GM12801 (cell line): Measurements from ENCODE around the gene STAC3.

Experiments
- TF ChIP-seq, protein P1 (sequence below): IDR thresholded peaks from one replicate; pipeline ENCODE4 v1.5.1; 2011; ENCODE audit warnings: control low read depth; ENCODE audit not compliant: insufficient read length; ENCODE audit errors: extremely low read depth

The STAC3 gene

DNA sequence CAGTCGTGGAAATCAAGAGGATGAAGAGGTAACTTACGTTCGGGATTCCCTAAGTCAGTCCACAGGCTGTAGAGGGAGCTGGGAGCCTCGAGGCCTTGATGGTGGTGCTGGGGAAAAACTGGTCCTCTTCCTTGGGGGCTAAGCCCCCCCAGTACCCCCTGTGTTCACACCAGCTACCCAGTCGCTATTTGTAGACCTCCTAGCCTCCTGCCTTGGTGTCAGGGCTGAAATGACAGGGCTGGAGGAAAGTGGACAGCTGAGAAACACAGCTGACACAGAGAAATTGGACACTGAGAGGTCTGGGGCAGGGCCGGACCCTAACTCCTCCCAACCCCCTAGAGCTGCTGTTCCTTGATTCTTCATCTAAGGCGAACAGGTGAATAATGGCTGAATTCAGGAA is at the start of gene STAC3:
STAC3 (minus strand) TSS at position 232 of the 400 bp plus-strand sequence. CDS start 1,551 bp downstream, outside the sequence.
- TF ChIP-seq, protein P1, sequence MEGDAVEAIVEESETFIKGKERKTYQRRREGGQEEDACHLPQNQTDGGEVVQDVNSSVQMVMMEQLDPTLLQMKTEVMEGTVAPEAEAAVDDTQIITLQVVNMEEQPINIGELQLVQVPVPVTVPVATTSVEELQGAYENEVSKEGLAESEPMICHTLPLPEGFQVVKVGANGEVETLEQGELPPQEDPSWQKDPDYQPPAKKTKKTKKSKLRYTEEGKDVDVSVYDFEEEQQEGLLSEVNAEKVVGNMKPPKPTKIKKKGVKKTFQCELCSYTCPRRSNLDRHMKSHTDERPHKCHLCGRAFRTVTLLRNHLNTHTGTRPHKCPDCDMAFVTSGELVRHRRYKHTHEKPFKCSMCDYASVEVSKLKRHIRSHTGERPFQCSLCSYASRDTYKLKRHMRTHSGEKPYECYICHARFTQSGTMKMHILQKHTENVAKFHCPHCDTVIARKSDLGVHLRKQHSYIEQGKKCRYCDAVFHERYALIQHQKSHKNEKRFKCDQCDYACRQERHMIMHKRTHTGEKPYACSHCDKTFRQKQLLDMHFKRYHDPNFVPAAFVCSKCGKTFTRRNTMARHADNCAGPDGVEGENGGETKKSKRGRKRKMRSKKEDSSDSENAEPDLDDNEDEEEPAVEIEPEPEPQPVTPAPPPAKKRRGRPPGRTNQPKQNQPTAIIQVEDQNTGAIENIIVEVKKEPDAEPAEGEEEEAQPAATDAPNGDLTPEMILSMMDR: no peak

DNA sequence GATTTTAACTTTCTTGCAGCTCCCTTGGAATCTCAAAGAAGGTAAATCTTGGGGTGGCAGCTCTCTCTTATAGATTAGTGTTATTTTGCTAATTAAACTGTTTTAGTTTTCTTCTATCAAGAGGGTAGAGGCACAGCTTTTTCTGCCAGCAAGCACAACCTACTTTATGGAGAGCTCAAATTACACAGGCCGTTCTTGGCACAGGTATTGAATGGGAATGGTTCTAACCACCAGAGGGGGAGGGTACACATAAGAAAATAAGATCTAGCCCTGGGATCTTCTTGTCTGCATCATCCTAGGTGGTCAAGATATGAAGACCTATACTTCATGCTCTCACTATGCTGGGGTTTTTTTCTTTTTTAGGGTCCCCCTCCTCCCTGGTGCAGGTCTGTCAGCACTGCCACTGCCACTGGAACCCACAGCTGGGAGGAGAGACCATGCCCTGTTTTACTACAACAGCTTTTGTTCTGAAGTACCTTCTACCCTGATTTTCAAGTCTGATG is 48.6 kb upstream of the STAC3 start:
- TF ChIP-seq, protein P1: no peak

DNA sequence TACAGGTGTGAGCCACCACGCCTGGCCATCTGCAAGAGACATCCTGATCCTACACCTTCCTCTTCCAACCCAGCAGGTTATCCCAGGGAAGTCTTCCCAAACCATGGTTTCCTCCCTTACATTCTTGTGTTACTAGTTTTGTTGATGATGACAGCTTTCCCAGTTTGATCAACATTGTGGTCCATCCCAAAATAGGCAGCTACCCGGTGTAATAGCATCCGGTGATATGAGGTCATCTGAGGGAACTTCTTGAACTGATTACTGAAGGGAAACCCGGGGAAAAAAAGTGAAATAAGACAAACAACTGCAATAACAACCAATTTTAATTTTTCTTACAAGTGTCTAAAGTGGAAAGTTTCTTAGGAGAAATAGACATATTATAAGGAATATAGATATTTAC is 45.3 kb upstream of the STAC3 start:
- TF ChIP-seq, protein P1: no peak

- TF ChIP-seq, protein P1: no peak
Observed at GRCh38 chr12:57280211-57281062, 29.4 kb upstream of the STAC3 start.

DNA sequence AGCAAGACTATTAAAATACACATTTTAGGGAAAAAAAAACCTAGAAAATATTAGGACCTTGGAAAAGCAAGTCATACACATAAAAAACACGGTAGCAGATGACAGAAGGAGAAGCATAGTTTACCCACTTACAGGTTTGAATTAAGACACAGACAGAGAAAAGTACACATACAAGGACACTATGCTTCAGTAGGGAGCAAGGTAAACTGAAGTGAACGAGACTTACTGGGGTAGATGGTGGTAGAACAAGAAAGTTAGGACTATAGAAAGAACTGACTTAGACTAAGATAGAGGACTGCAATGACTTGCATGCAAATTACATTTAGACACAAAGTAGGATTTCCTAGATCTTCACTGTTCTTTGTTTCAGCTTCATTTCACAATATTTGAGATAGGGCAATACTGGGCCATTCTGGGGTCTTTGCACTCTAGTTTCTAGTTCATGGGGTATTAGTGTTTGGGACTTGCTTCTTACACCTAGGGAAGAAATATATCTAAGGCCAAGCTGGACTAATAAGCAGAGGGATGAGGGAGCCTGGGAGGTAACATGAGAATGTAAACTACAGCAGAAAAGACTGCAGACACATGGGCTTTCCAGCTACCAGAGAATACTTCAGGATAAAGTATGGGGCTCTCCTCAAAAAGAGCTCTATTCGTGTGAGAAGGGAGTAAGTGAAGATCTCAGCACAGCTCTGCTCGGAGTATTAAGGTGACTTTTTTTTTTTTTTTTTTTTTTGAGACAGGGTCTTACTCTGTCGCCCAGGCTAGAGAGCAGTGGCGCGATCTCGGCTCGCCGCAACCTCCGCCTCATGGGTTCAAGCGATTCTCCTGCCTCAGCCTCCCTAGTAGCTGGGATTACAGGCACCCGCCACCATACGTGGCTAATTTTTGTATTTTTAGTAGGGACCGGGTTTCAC is 27.7 kb upstream of the STAC3 start:
- TF ChIP-seq, protein P1: no peak

DNA sequence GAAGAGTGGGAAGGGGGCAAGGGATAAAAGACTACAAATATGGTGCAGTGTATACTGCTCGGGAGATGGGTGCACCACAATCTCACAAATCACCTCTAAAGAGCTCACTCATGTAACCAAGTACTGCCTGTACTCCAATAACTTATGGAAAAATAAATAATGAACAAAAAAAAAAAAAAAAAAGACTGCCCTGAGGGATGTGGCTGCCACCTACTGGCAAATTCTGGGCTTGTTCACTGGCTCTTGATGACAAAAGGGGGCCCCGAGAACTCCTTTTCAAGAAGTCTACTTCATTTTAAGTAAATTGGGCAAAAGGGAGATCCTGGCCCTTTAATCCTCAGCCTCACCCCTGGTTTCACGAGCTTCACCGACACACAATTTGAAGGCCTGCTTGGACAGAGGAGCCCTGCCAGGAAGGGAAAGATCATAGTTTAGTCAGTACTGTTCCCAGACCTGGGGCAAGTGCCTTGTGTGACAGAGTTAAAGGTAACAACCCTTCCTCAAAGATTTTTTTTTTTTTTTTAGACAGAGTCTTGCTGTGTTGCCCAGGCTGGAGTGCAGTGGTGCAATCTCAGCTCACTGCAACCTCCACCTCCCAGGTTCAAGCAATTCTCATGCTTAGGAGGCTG is 26.1 kb upstream of the STAC3 start:
- TF ChIP-seq, protein P1: no peak

DNA sequence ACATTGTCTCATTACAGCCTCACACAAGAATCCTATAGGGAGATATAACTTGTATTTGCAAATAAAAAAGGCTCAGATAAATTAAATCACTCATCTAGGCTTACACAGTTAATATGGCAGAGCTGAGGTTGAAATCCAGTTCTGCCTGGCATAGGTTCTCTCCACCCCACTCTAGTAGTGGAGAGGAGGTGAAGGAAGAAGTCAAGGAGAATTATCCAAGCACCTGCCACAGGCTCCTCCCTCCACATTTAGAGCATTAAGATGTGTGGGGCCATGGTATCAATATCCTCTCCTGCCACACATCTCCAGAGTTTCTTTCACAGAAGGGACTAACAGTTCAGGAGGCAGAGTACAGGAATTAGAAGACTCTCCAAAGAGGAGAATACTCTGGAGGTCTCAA is 22.5 kb upstream of the STAC3 start:
- TF ChIP-seq, protein P1: no peak
